ENCODE data around the gene CDR2.

Gene CDR2

GRCh38 chr16:22324787-22325597 lies 49.4 kb downstream of the CDR2 start:
- no peak for DNase-seq (ENCODE audit: low spot score)

DNA sequence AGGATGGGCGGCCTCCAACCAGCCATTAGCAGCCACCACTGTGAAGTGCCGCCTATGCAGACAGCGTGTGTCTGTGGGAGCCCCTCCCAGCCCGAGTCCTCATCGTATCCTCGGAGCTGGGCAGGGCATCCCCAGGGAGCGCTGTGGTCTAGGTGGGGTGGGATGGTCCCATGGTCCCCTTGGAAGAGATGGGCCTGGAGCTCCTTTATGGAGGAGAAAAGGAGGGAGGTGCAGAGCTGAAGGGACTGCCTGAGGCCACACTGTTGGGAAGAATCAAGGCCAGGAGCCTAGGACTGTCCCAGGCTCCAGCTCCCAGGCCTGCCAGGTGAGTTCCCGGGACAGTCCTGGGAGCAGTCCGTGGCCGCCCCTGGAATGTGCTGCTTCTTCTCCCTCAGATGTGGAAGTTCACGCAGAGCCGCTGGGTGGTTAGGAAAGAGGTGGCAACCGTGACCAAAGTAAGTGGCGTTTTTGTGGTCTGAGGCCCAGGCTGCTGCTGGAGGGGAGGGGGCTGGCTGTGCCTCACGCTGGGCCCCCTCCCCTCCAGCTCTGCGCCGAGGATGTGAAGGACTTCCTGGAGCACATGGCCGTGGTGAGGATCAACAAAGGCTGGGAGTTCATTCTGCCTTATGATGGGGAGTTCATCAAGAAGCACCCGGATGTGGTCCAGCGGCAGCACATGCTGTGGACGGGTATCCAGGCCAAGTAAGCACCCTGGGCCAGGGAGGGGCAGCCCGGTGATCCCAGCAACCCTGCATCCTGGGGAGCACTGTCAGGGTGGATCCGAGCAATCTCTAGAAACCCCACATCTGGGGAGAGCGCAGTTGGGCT lies 50.2 kb downstream of the CDR2 start:
- no peak for DNase-seq (ENCODE audit: low spot score)

GRCh38 chr16:22323173-22323958 lies 51.1 kb downstream of the CDR2 start:
- DNase-seq (ENCODE audit: low spot score) = no peak

DNA sequence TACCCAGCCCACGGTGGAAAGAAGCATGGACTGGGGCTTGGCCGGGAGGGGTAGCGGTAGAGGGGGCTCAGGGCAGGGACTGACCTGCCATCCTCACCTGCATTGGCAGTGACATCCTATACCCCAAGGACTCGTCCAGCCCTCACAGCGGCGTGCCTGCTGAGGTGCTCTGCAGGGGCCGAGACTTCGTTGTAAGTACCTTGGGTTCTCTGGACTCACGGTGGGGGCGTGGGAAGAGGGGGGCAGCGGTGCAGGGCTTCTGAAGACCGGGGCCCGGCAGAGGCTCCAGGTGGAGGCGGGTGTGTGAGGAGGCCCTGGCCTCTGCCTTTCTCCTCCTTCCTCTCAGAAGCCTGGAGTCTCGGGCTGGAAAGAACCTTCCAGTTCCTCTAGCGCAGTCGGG lies 51.7 kb downstream of the CDR2 start:
- no peak for DNase-seq (ENCODE audit: low spot score)

DNA sequence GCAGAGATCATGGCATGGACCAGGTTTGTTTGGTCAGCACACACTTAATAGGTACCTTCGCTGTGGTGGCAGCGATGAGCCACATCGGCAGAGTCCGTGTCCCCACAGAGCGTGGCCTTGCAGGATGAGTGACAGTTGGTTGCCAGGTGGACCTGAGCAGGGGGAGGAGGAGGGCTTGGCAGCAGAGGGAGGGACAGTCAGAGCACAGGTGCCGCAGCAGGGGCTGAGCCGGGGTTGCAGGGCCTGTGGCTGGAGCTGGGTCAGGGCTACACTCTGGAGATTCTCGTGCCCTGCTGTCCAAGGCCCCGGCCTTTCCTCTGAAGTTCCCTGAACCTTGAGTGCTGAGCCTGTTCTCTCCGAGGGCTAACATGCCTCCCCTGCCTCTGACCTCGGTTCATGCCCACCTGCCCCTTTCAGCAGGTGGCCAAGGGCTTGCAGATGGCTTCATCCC lies 52.4 kb downstream of the CDR2 start:
- DNase-seq (ENCODE audit: low spot score) = no peak

DNA sequence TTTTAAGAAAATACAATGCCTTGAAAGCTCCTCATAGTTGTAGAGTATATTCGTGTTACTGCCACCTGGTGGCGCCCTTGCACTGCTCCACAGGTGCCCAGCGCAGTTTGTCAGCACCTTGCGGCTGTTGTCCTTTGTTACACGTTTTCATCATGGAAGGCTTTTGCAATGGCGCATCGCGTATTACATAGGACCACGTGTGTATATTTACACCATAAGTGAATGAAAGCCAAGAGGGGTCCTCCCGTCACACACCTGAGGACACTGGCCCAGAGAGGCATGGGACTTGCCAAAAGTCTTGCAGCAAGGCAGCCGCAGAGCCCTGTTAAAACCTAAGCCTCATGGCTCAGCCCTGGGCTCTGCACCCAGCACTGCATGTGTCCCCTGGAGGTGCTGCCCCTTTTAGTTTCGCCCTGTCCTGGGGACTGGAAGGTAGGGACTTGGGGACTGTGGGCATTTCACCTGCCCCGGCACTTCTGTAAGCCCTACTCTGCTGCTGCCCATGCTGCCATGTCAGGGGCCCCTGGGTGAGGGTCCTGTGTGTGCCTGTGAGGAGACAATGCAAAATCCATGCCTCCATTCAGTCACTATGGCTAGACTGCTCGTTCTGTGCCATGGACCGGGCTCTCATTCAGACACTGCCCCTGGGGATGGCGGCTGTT lies 52.9 kb downstream of the CDR2 start:
- DNase-seq (ENCODE audit: low spot score) = peak; percentile 34

- DNase-seq (ENCODE audit: low spot score) = no peak
Observed at GRCh38 chr16:22320572-22321339, 53.7 kb downstream of the CDR2 start.

DNA sequence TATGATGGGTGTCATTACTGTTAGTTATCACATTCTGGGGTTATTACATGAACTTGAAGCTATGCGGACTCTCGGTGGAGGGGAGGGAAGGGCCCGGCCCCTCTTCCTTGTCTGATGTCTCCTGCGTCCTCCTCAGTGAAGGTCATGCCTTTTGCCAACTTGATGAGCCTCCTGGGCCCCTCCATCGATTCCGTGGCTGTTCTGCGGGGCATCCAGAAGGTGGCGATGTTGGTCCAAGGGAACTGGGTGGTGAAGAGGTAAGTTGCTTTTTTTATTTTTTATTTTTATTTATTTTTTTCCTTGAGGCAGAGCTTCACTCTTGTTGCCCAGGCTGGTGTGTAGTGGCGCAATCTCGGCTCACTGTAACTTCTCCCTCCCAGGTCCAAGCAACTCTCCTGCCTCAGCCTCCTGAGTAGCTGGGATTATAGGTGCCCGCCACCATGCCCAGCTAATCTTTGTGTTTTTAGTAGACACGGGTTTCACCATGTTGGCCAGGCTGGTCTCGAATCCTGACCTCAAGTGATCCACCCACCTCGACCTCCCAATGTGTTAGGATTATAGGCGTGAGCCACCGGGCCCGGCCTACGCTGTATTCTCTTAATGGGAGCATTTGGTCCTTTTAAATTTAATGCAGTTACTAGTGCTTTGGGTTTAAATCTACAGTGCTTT lies 55.6 kb downstream of the CDR2 start:
- no peak for DNase-seq (ENCODE audit: low spot score)

DNA sequence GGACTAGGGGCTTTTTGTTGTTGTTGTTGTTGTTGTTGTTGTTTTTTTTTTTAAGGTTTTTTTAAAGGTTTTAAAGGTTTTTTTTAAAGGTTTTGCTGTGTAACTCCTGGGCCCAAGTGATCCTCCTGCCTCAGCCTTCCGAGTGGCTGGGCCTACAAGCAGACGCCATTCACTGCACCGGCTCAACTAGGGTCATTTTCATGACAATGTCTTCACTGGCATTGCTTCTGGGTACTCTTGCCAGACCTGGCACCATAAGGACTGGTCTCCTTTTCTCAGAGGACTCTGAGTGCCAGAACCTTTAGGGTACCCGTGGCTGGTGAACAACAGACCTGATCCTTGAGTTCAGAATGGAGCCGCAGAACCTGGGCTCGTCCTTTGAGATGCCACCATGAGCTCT lies 56.8 kb downstream of the CDR2 start:
- DNase-seq (ENCODE audit: low spot score) = no peak

DNA sequence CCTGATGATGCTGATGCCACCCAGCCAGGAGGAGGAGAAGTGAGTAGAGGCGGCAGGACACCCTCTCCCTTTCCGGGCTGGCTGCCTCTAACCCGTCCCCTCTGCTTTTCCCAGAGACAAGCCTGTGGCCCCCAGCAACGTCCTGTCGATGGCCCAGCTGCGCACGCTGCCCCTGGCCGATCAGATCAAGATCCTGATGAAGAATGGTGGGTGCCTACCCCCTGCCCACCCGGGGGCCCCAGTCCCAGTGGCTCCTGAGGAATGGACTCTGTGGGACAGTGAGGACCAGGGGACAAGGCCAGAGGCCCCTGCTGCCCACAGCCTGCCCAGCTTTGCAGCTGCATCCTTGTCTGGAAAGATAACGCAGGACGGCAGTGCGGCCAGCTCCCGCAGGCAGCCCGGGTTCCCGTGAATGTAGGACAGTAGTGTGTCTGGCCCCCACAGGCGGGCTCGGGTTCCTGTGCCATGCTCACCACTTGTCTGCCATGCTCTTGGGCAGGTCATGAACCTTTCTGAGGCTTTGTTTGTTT lies 57.4 kb downstream of the CDR2 start:
- no peak for DNase-seq (ENCODE audit: low spot score)

DNA sequence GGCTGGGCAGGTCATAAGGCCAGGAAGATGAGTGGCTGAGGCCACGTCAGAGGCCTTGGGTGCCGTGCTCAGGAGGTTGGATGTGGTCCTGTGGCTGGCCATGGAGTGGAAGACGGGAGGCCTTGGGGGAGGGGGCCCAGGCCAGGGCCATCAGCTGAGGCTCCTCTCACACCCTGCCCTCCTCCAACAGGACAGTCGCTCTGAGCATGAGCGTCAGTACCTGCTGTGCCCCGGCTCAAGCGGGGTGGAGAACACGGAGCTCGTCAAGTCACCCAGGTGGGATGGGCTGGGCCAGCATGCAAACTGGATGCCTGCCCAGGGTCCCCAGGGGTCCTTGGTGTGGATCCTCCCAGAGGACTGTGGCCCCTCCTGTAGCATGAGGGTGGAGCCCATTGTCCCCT lies 58.0 kb downstream of the CDR2 start:
- no peak for DNase-seq (ENCODE audit: low spot score)

DNA sequence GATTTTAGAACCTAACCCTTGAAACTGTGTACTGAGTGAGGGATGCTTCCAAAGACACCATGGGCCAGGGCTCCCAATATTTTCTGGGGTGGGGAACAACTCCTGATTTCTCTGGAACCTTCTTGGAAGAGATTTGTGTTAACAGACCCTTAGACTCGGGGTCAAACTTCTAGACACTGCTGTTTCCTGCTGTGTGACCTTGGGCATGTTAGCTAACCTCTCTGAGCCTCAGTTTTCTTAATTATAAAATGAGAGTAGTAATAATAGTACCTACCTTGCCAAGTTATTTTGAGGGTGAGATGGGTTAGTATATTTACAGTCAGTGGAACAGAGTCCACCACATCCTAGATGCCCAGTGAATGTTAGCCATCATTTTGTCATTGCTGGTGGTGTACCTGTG lies 58.4 kb downstream of the CDR2 start:
- no peak for DNase-seq (ENCODE audit: low spot score)

DNA sequence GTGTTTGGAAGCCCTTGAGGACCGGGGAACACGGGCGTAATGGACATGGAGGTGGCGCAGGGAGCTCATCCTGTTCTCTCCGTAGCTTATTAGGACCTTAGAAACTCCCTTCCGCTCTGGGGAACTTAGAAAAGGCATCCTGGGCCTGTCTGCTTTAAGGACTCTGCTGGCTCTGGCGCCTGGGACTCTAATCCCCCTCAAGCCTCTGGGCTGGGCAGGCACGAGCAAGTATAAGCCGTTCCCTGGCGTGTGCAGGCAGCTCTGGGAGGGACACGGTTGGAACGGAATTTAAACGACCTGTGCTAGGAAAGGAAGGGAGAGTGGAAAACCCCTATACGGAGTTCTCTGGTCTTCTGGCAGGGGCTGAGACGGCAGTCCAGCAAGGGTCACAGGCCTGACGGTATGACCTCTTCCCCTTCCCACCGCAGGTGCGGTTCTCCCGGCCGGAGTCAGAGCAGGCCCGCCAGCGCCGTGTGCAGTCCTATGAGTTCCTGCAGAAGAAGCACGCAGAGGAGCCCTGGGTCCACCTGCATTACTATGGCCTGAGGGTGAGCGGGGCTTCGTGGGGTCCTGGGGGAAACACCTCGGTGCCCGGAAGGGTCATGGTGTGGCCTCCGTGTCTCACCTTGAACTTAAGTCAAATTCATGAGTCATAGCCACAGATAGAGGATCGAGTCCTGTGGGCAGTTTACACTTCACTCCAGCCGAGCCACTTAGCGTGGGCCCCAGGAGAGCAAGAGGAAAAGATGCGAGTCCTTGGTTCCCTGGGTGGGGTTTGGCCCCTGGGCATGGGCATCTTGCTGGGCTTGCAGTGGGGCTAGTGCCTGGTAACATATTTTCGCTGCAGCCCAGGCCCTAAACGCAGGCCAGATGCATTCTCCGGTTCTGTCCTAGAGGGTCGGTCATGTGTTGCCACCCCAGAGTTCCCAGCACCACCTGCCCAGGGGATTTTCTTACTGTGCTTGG lies 59.5 kb downstream of the CDR2 start:
- DNase-seq (ENCODE audit: low spot score) = no peak

DNA sequence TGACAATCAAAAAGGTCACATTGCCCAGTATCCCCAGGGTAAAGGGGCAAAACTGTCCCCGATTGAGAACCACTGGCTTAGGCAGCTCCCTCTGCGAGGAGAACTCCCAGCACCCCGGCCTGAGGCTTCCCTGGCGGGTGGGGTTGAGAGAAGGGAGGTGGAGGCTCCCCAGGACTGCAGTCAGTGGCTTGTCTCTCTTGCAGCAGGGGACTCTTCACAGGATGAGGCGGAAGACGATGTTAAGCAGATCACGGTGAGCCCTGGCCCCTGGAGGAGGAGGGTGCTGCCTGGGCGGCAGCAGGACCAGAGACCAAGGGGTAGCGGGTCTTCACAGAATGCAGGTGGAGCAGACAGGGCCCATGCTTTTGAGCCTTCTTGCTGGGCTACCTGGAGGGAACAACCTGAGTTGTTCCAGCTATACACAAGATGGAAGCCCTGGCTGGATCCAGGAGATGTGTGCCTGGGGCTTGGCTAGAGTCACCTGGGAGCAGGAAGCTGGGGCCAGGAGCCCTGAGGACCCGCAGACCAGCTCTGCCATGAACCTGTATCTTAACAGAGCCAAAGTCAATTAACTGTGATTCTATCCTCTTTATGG lies 60.4 kb downstream of the CDR2 start:
- no peak for DNase-seq (ENCODE audit: low spot score)

GRCh38 chr16:22312897-22313781 lies 61.3 kb downstream of the CDR2 start:
- DNase-seq (ENCODE audit: low spot score) = no peak

- DNase-seq (ENCODE audit: low spot score) = no peak
Observed at GRCh38 chr16:22311520-22311919, 62.9 kb downstream of the CDR2 start.

DNA sequence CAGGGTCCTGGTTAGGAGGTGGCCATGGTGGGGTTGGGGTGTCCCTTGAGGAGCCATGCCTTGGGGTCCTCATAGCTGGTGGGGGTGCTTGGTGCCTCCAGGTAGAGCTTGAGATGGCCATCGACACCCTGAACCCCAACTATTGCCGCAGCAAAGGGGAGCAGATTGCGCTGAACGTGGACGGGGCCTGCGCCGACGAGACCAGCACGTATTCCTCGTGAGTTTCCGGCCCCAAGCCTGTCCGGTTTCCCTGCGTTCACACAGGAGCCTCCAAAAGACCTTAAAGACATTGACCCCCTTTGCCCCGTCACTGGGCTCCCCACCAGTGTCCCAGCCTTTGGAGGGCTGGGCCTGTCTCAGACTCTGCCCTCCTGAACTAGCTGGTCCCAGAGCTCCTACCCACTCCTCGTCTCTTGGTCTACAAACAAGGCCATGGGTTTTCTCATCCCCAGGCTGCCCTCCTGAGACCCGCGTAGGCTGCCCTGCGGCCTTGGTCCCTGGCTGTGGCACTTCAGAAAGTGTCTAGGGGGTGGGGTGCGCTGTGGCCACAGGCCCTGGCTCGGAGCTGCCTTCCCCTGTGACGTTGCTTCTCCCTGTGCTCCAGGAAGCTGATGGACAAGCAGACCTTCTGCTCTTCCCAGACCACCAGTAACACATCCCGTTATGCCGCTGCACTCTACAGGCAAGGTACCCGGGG lies 65.4 kb downstream of the CDR2 start:
- no peak for DNase-seq (ENCODE audit: low spot score)

Data from pons (tissue), 1 donor.